SU-DHL-6 (cell line): ENCODE measurements around the gene NUCB2.

Source experiments
- H2AFZ ChIP-seq: fragments of 200-600 bp; sonication (generic); 2 replicates; pipeline ENCODE4 v1.6.1; 2014; ENCODE audit warnings: low read depth, mild to moderate bottlenecking, moderate library complexity, mixed read lengths, antibody characterized with exemption, low read length; ENCODE audit not compliant: severe bottlenecking
- H3F3A ChIP-seq: fragments of 200-600 bp; shearing (Covaris generic); 2 replicates; pipeline ENCODE4 v1.6.0; 2016; ENCODE audit warnings: antibody characterized with exemption, mild to moderate bottlenecking; ENCODE audit not compliant: insufficient read depth
- H3K27ac ChIP-seq: fragments of 200-600 bp; sonication (generic); 2 replicates; pipeline ENCODE4 v1.5.1; 2016; ENCODE audit warnings: low read depth, mild to moderate bottlenecking, low read length, moderate library complexity, mixed read lengths
- H3K27me3 ChIP-seq: fragments of 200-600 bp; sonication (generic), shearing (Covaris generic); 2 replicates; pipeline ENCODE4 v1.6.0; 2014; ENCODE audit warnings: mild to moderate bottlenecking, low read length
- H3K36me3 ChIP-seq: fragments of 200-600 bp; sonication (generic); 2 replicates; pipeline ENCODE4 v1.6.1; 2014; ENCODE audit warnings: mild to moderate bottlenecking, low read length, mixed read lengths
- H3K4me2 ChIP-seq: fragments of 300-600, 200-600 bp; shearing (Covaris generic), sonication (generic); 2 replicates; pipeline ENCODE4 v1.6.0; 2014; ENCODE audit warnings: low read length, low read depth, mild to moderate bottlenecking; ENCODE audit not compliant: poor library complexity, severe bottlenecking
- H3K4me3 ChIP-seq: fragments of 200-600 bp; sonication (generic); 2 replicates; pipeline ENCODE4 v1.5.1; 2014; ENCODE audit warnings: antibody characterized with exemption, low read length, mild to moderate bottlenecking, mixed read lengths; ENCODE audit not compliant: insufficient read depth, poor library complexity, severe bottlenecking
- H3K79me2 ChIP-seq: fragments of 200-600 bp; sonication (generic); 2 replicates; pipeline ENCODE4 v1.6.1; 2014; ENCODE audit warnings: mild to moderate bottlenecking, low read length, moderate library complexity; ENCODE audit not compliant: insufficient read depth
- H3K9ac ChIP-seq: fragments of 200-600 bp; sonication (generic); 2 replicates; pipeline ENCODE4 v1.7.0; 2014; ENCODE audit warnings: mild to moderate bottlenecking, low read length
- H3K9me2 ChIP-seq: fragments of 200-600 bp; sonication (generic); replicated peaks from 2 replicates; pipeline ENCODE4 v1.6.1; 2014; ENCODE audit warnings: low read length; ENCODE audit not compliant: insufficient read depth
- H3K9me3 ChIP-seq: fragments of 200-600 bp; sonication (generic); 2 replicates; pipeline ENCODE4 v1.6.1; 2014; ENCODE audit warnings: low read length, mixed read lengths; ENCODE audit not compliant: insufficient read depth
- H4K20me1 ChIP-seq: fragments of 200-600 bp; sonication (generic); 2 replicates; pipeline ENCODE4 v1.6.1; 2014; ENCODE audit warnings: low read depth, mild to moderate bottlenecking, antibody characterized with exemption, low read length, moderate library complexity, mixed read lengths
- CTCF ChIP-seq: fragments of 200-600 bp; sonication (generic); IDR thresholded peaks from one replicate; pipeline ENCODE4 v1.5.1; 2017; ENCODE audit warnings: antibody characterized with exemption, mild to moderate bottlenecking, low read length, moderate library complexity; ENCODE audit not compliant: insufficient read depth, poor library complexity, severe bottlenecking
- EZH2phosphoT487 ChIP-seq: fragments of 200-600 bp; sonication (generic), shearing (Covaris generic); conservative IDR thresholded peaks from 2 replicates; pipeline ENCODE4 v1.6.1; 2018; ENCODE audit warnings: mild to moderate bottlenecking, antibody characterized with exemption, low read length, moderate library complexity, mixed read lengths

The NUCB2 gene

GRCh38 chr11:17300372-17300771, 23.8 kb downstream of the NUCB2 start:
- TF ChIP-seq CTCF (no peak), EZH2phosphoT487 (no peak)
- no peak overlapping the region for H3K4me2 ChIP-seq
- H3K36me3 ChIP-seq, result peaks cover 17% of the 10 kb centered on the region; the same call in 1 of the 2 replicates

DNA sequence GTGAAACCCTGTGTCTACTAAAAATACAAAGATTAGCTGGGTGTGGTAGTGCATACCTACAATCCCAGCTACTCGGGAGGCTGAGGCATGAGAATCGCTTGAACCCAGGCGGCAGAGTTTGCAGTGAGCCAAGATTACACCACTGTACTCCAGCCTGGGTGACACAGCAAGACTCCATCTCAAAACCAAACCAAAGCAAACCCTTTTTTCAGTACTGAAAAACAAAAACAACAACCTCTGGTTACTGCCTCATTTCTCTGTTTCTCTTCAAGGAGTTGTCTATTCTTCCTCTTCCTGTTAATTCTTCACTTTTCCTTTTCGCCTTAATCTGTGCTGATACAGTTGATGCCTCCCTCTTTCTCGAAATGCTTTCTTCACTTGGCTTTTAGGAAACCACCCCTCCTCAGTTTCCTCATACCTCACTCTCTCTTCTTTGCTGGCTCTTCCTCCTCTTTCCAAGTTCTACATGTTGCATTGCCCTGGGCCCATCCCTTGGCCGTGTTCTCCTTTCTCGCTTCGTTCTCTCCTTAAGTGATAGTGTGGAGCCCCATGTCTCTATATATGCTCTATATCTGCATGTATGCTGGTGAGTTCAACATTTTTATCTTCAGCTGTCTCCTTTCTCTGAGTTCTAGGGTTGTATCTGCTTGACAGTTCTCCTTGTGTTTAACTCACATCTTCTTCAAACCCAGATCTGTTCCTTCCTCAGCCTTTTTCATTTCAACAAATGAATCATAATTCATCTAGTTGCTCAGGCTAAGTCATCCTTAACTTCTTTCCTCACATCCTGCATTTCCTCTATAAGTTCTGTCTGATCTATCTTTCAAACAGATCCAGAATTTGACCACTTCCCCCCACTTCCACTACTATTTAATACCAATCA, 37.1 kb downstream of the NUCB2 start:
- no peaks in the 10 kb centered on the region for H3K27me3 ChIP-seq
- H3K9me3 ChIP-seq, result no peaks in the 10 kb centered on the region
- no peak overlapping the region for H3K27ac ChIP-seq
- no peak for TF ChIP-seq EZH2phosphoT487
- no peak for TF ChIP-seq CTCF
- H3K79me2 ChIP-seq, result no peaks in the 10 kb centered on the region
- H2AFZ ChIP-seq, result no peak overlapping the region
- H3K9me2 ChIP-seq, result no peaks in the 10 kb centered on the region
- peaks cover 55% of the 10 kb centered on the region for H3K36me3 ChIP-seq
- H4K20me1 ChIP-seq, result 0 out of 2 replicates have a peak, but pooled peaks cover 3% of the 10 kb centered on the region
- H3K9ac ChIP-seq, result no peak overlapping the region
- no peak overlapping the region for H3K4me2 ChIP-seq
- no peak overlapping the region for H3K4me3 ChIP-seq
- H3F3A ChIP-seq, result peaks cover 14% of the 10 kb centered on the region

More at GRCh38 chr11:17300372-17300771, 23.8 kb downstream of the NUCB2 start:
- no peaks in the 10 kb centered on the region for H3K79me2 ChIP-seq
- no peak overlapping the region for H3K4me3 ChIP-seq
- H3K9ac ChIP-seq, result no peak overlapping the region
- H2AFZ ChIP-seq, result no peak overlapping the region
- H3F3A ChIP-seq, result no peaks in the 10 kb centered on the region
- no peak overlapping the region for H3K27ac ChIP-seq
- H3K27me3 ChIP-seq, result no peaks in the 10 kb centered on the region
- H4K20me1 ChIP-seq, result no peaks in the 10 kb centered on the region
- no peaks in the 10 kb centered on the region for H3K9me2 ChIP-seq
- H3K9me3 ChIP-seq, result no peaks in the 10 kb centered on the region

- Histone ChIP-seq H3K9me3 (no peaks in the 10 kb centered on the region), H3K4me2 (no peak overlapping the region), H3F3A (peaks cover 14% of the 10 kb centered on the region), H3K4me3 (no peak overlapping the region), H3K27me3 (no peaks in the 10 kb centered on the region), H4K20me1 (0 out of 2 replicates have a peak, but pooled peaks cover 3% of the 10 kb centered on the region), H3K9ac (no peak overlapping the region), H3K27ac (no peak overlapping the region), H3K9me2 (no peaks in the 10 kb centered on the region), H3K36me3 (peaks cover 58% of the 10 kb centered on the region), H3K79me2 (no peaks in the 10 kb centered on the region), H2AFZ (no peak overlapping the region)
- TF ChIP-seq CTCF, result no peak
- no peak for TF ChIP-seq EZH2phosphoT487
These were observed 37.7 kb downstream of the NUCB2 start for GRCh38 chr11:17314232-17314547.
